ENCODE data around the gene TBC1D19. TPM values are rescaled to one million over a fixed set of nuclear protein-coding genes. Genes with fewer than 3 reads are reported as not detected.

The TBC1D19 gene
- total RNA-seq, 1 experiment from 2014 or later, result 12.8 TPM

GRCh38 chr4:26701095-26701494 is 117.2 kb downstream of the TBC1D19 start:
- ChIA-PET POLR2A (ENCODE audit: unreplicated experiment) (no interaction called here), CTCF (no interaction called here)
- intact Hi-C loops (cut with micrococcal nuclease; ENCODE audit: unreplicated experiment), result no loop called here
- no peaks in the 10 kb centered on the region for H3K36me3 ChIP-seq (ENCODE audit: low read depth)
- no peak for DNase-seq
- H2AFZ ChIP-seq, result no peak overlapping the region
- peaks cover 3% of the 10 kb centered on the region; the same call in 1 of the 2 replicates for H4K20me1 ChIP-seq (ENCODE audit: insufficient read depth)
- no peaks in the 10 kb centered on the region for H3K27me3 ChIP-seq (ENCODE audit: insufficient read depth, low read depth)
- no peak overlapping the region for H3K4me3 ChIP-seq
- H3K79me2 ChIP-seq (ENCODE audit: low read depth), result no peaks in the 10 kb centered on the region
- H3K4me2 ChIP-seq, result no peak overlapping the region
- H3K4me1 ChIP-seq (replicated peaks; ENCODE audit: insufficient read depth), result no peaks in the 10 kb centered on the region
- H3F3A ChIP-seq (ENCODE audit: insufficient read depth, low read depth), result no peaks in the 10 kb centered on the region
- BruUV-seq (replicated peaks), result no TSS peak
- no peak for TF ChIP-seq EZH2 (IDR thresholded peaks at IDR 0.05; ENCODE audit: low read depth)
- TF ChIP-seq, protein P1, sequence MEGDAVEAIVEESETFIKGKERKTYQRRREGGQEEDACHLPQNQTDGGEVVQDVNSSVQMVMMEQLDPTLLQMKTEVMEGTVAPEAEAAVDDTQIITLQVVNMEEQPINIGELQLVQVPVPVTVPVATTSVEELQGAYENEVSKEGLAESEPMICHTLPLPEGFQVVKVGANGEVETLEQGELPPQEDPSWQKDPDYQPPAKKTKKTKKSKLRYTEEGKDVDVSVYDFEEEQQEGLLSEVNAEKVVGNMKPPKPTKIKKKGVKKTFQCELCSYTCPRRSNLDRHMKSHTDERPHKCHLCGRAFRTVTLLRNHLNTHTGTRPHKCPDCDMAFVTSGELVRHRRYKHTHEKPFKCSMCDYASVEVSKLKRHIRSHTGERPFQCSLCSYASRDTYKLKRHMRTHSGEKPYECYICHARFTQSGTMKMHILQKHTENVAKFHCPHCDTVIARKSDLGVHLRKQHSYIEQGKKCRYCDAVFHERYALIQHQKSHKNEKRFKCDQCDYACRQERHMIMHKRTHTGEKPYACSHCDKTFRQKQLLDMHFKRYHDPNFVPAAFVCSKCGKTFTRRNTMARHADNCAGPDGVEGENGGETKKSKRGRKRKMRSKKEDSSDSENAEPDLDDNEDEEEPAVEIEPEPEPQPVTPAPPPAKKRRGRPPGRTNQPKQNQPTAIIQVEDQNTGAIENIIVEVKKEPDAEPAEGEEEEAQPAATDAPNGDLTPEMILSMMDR (conservative IDR thresholded peaks at IDR 0.05), result no peak
- H3K9me2 ChIP-seq (ENCODE audit: insufficient read depth), result no peaks in the 10 kb centered on the region
- H3K9me3 ChIP-seq (ENCODE audit: insufficient read depth, low read depth), result no peaks in the 10 kb centered on the region
- H3K27ac ChIP-seq, result no peak overlapping the region

DNA sequence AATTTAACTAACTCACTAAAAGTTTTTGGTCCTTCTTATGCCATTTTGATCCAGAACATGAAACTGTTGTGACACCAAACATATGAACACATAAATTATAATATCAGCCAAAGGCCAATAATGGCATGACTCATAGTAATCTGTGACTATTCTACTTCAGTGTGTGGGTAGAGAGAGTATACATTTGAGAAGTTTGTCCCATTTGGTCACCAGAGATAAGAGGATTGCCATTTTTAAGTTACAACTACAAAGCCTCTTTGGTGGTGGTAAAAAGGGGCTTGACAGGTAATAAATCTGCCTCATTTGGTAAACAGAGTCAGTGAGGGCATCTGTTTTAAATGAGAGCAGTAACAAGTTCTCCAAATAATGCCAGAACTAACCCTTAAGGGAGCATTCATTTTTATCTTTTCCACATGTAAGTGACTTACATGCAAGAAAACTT is 117.9 kb downstream of the TBC1D19 start:
- Histone ChIP-seq H2AFZ (no peak overlapping the region), H3K9me2 (ENCODE audit: insufficient read depth) (no peaks in the 10 kb centered on the region), H3F3A (ENCODE audit: insufficient read depth, low read depth) (no peaks in the 10 kb centered on the region), H3K36me3 (ENCODE audit: low read depth) (no peaks in the 10 kb centered on the region), H3K4me2 (no peak overlapping the region), H3K9me3 (ENCODE audit: insufficient read depth, low read depth) (no peaks in the 10 kb centered on the region), H3K27ac (no peak overlapping the region), H3K4me1 (replicated peaks; ENCODE audit: insufficient read depth) (no peaks in the 10 kb centered on the region), H3K27me3 (ENCODE audit: insufficient read depth, low read depth) (no peaks in the 10 kb centered on the region), H3K79me2 (ENCODE audit: low read depth) (no peaks in the 10 kb centered on the region), H4K20me1 (ENCODE audit: insufficient read depth) (peaks cover 3% of the 10 kb centered on the region; the same call in 1 of the 2 replicates), H3K4me3 (no peak overlapping the region)
- ChIA-PET POLR2A (ENCODE audit: unreplicated experiment) (no interaction called here), CTCF (no interaction called here)
- intact Hi-C loops (cut with micrococcal nuclease; ENCODE audit: unreplicated experiment), result no loop called here
- DNase-seq, result no peak
- BruUV-seq (replicated peaks), result no TSS peak
- TF ChIP-seq EZH2 (IDR thresholded peaks at IDR 0.05; ENCODE audit: low read depth), result no peak
- TF ChIP-seq, protein P1 (conservative IDR thresholded peaks at IDR 0.05), result no peak

DNA sequence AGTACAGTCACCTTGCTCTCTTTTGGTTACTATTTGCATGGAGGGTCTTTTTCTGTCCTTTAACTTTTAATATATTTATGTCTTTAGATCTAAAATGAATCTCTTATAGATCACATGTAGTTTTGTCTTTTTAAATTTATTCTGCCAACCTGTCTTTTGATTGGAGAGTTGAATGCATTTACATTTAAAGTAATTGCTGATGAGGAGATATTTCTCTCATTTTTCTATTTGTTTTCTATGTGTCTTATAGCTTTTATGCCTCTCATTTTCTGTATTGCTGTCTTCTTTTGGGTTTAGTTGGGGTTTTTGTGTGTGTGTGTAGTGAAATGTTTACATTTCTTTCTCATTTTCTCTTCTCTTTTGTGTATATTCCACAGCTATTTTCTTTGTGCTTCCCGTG is 123.5 kb downstream of the TBC1D19 start:
- no peaks in the 10 kb centered on the region for H3K27me3 ChIP-seq (ENCODE audit: insufficient read depth, low read depth)
- BruUV-seq (replicated peaks), result no TSS peak
- H3F3A ChIP-seq (ENCODE audit: insufficient read depth, low read depth), result no peaks in the 10 kb centered on the region
- no peaks in the 10 kb centered on the region for H3K36me3 ChIP-seq (ENCODE audit: low read depth)
- no peak for DNase-seq
- CTCF ChIA-PET, result no interaction called here
- no peaks in the 10 kb centered on the region for H3K9me2 ChIP-seq (ENCODE audit: insufficient read depth)
- H3K27ac ChIP-seq, result no peak overlapping the region
- H4K20me1 ChIP-seq (ENCODE audit: insufficient read depth), result peaks cover 3% of the 10 kb centered on the region; the same call in 1 of the 2 replicates
- TF ChIP-seq, protein P1 (conservative IDR thresholded peaks at IDR 0.05), result no peak
- TF ChIP-seq EZH2 (IDR thresholded peaks at IDR 0.05; ENCODE audit: low read depth), result no peak
- intact Hi-C loops (cut with micrococcal nuclease; ENCODE audit: unreplicated experiment), result no loop called here
- H3K4me2 ChIP-seq, result no peak overlapping the region
- H2AFZ ChIP-seq, result no peak overlapping the region
- no peak overlapping the region for H3K4me3 ChIP-seq
- POLR2A ChIA-PET (ENCODE audit: unreplicated experiment), result no interaction called here
- H3K9me3 ChIP-seq (ENCODE audit: insufficient read depth, low read depth), result no peaks in the 10 kb centered on the region
- H3K4me1 ChIP-seq (replicated peaks; ENCODE audit: insufficient read depth), result no peaks in the 10 kb centered on the region
- no peaks in the 10 kb centered on the region for H3K79me2 ChIP-seq (ENCODE audit: low read depth)
